Effector memory CD4-positive, alpha-beta T cell (primary cell): ENCODE results near the gene CCNL1.
"Not testable (repeated sequence)": the region's sequence is repeated elsewhere in the genome, so short reads cannot be mapped to it uniquely, and the experiment has no call there.

ENCODE experiments used
- DNase-seq, 3 donors: peaks; one replicate each; pipeline ENCODE4 v3.0.0-alpha.2; 2020
- H3K27ac ChIP-seq: 2 replicates; pipeline ENCODE4 v1.7.0; 2013; ENCODE audit warnings: mild to moderate bottlenecking, low read length, moderate library complexity; ENCODE audit not compliant: insufficient read depth, poor library complexity, severe bottlenecking
- H3K27me3 ChIP-seq: replicated peaks from 2 replicates; pipeline ENCODE4 v1.7.0; 2013; ENCODE audit warnings: mild to moderate bottlenecking, low read length; ENCODE audit not compliant: insufficient read depth, control insufficient read depth, poor library complexity, severe bottlenecking
- H3K36me3 ChIP-seq: 2 replicates; pipeline ENCODE4 v1.7.0; 2013; ENCODE audit warnings: mild to moderate bottlenecking, low read length, moderate library complexity; ENCODE audit not compliant: control insufficient read depth, insufficient read depth
- H3K4me1 ChIP-seq: 2 replicates; pipeline ENCODE4 v1.7.0; 2013; ENCODE audit warnings: low read length, mild to moderate bottlenecking; ENCODE audit not compliant: control insufficient read depth, insufficient read depth, poor library complexity, severe bottlenecking
- H3K4me3 ChIP-seq: 2 replicates; pipeline ENCODE4 v1.7.0; 2013; ENCODE audit warnings: low read length, low read depth, mild to moderate bottlenecking; ENCODE audit not compliant: insufficient read depth, poor library complexity, severe bottlenecking
- H3K9me3 ChIP-seq: 2 replicates; pipeline ENCODE4 v1.7.0; 2013; ENCODE audit warnings: mild to moderate bottlenecking, low read length, moderate library complexity; ENCODE audit not compliant: control insufficient read depth

The CCNL1 gene

GRCh38 chr3:157172746-157173145 lies 12.8 kb upstream of the CCNL1 start:
- no peaks in the 10 kb centered on the region for H3K36me3 ChIP-seq

DNA sequence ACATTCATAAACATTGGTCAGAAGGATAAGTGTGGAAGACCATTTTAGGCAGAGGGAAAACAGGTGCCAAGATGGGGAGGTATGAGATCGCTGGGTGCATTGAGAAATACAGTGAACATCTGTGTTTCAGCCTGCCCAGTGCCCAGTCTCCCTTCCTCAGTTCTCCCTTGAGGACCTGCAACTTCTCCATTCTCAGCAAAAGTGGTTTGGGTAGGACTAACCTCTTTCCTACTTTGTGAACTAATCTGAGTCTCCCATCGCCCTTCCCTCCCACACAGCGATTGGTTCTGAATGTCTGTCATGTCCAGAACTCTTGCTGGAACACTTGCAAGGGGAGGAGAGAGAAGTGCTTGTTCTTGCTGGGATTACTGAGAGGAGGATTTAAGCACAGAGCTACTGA lies 10.9 kb upstream of the CCNL1 start:
- no peak overlapping the region for H3K27ac ChIP-seq
- no peaks in the 10 kb centered on the region for H3K36me3 ChIP-seq
- H3K27me3 ChIP-seq = no peaks in the 10 kb centered on the region
- H3K4me3 ChIP-seq = no peak overlapping the region
- H3K4me1 ChIP-seq = peaks cover 3% of the 10 kb centered on the region
- DNase-seq = no peak
- no peaks in the 10 kb centered on the region for H3K9me3 ChIP-seq

More at GRCh38 chr3:157172746-157173145, 12.8 kb upstream of the CCNL1 start:
- H3K4me1 ChIP-seq = peaks cover 11% of the 10 kb centered on the region
- H3K9me3 ChIP-seq = no peaks in the 10 kb centered on the region
- H3K4me3 ChIP-seq = no peak overlapping the region
- H3K27ac ChIP-seq = no peak overlapping the region
- H3K27me3 ChIP-seq = no peaks in the 10 kb centered on the region
- no peak for DNase-seq

DNA sequence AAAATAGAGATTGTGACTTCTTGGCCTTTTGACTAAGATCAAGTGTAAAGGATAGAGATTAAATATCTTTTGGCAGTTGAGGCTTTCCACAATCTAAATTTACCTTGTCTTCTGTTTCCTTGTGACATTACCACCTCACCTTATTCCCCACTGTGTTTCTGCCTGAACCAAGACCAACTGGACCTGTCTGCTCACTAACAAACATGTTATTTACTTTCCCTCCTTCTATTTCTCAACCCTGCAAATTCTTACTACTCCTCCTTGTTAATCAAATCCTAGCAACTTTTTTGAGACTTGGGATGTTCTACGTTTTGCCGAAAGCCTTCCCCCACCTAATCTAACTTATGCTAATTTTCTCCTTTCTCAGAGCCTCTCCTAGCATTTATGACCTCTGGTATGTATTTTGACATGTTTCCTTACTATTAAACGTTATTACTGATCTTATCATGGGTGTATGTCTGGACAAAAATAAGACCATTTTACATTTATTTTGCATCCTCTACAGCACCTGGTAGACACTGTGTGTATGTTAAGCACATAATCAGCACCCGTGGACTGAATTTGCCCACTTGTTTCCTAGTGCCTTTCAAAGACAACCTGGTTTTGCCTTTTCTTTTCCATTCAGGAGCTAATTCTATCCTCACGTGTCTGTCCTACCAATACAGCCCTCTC lies 7.6 kb upstream of the CCNL1 start:
- Histone ChIP-seq H3K36me3 (no peaks in the 10 kb centered on the region), H3K27me3 (no peaks in the 10 kb centered on the region), H3K4me1 (no peaks in the 10 kb centered on the region), H3K27ac (no peak overlapping the region), H3K9me3 (no peaks in the 10 kb centered on the region), H3K4me3 (no peak overlapping the region)
- DNase-seq = no peak

- no peak for DNase-seq
- Histone ChIP-seq H3K27ac (no peak overlapping the region), H3K4me3 (no peak overlapping the region), H3K9me3 (no peaks in the 10 kb centered on the region), H3K4me1 (no peaks in the 10 kb centered on the region), H3K36me3 (no peaks in the 10 kb centered on the region), H3K27me3 (no peaks in the 10 kb centered on the region)
Observed at GRCh38 chr3:157166561-157166960, 6.6 kb upstream of the CCNL1 start.

DNA sequence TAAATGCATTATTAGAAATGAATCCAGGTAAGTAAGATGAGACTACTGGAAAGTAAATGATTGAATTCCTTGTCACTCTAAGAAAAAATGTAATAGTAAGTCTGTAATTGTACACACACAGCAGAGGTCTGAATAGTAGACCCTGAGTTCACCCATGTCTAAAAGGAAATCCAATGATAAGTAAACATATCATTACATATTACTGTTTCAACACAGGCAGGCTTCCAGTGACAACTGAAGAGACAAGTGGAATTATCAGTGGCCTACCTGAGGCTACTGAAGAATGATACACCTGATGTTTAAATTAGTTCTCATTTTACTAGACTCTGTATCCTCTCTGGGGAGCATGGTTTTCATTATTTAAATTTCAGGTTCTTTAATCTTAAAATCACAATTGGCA lies 6.2 kb upstream of the CCNL1 start:
- no peak overlapping the region for H3K27ac ChIP-seq
- H3K27me3 ChIP-seq = no peaks in the 10 kb centered on the region
- H3K9me3 ChIP-seq = no peaks in the 10 kb centered on the region
- H3K4me3 ChIP-seq = no peak overlapping the region
- DNase-seq = no peak
- H3K36me3 ChIP-seq = no peaks in the 10 kb centered on the region
- H3K4me1 ChIP-seq = peaks cover 2% of the 10 kb centered on the region

GRCh38 chr3:157163217-157163953 lies 3.4 kb upstream of the CCNL1 start:
- Histone ChIP-seq H3K27ac (no peak overlapping the region), H3K9me3 (no peaks in the 10 kb centered on the region), H3K36me3 (peaks cover 9% of the 10 kb centered on the region), H3K4me1 (peaks cover 11% of the 10 kb centered on the region), H3K27me3 (no peaks in the 10 kb centered on the region), H3K4me3 (no peak overlapping the region)
- no peak for DNase-seq

DNA sequence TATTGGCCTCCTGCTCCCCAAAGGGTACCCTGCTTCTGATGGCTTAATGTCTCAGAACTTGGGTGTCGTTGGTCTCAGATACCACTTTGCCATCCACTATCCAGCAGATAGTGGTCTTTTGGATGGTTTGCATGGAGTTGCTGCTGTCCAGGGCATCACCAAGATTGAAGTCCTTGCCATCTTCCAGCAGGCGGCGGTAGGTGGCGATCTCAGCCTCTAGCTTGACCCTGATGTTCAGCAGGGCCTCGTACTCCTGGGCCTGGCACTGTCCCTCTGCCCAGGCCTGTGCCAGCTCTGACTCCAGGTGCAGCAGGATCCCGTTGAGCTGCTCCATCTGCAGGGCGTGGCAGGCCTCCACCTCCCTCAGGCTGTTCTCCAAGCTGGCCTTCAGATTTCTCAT lies 2.7 kb upstream of the CCNL1 start:
- Histone ChIP-seq H3K36me3 (peaks cover 17% of the 10 kb centered on the region), H3K4me1 (peaks cover 19% of the 10 kb centered on the region)
- not testable (repeated sequence) for H3K27ac ChIP-seq, H3K9me3 ChIP-seq, H3K4me3 ChIP-seq, DNase-seq, H3K27me3 ChIP-seq

DNA sequence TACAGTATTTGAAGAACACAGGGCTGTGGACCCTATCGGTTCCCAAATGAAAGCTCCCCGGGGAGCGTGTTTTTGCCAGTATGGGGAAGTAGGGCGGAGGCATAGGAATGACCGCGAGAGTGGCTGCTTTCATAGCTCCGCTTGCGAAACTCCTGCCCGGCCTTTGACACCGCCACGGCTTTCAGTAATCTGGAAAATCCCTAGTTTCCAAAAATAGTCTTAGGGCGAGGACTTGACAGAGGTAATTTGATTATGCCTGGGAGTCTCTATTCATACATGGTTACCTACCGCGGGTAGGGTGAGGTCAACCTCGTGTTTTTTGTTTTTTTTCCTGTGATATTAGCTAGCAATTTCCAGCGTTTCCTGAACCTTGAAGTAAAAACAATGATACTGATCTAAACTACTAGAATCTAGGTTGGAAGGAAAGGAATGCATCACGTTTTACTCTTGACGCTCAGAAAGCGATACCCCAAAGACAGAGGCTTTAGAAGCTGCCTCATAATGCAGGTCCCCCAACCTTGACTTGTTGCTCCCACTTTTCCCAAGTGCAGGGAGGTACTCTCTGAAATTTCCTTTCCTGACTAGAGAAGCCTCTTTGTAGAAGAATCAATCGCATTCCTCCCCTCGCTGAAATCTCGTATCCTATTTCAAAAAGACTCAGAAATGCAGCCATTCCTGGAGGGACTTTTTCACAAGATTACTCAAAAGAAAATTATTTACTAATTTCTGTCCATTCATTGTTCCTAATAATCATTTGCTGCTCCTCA lies 894 bp upstream of the CCNL1 start:
- Histone ChIP-seq H3K27me3 (no peaks in the 10 kb centered on the region), H3K4me3 (peak overlapping the region; percentile 99), H3K4me1 (peaks cover 28% of the 10 kb centered on the region), H3K36me3 (peaks cover 35% of the 10 kb centered on the region), H3K9me3 (no peaks in the 10 kb centered on the region), H3K27ac (peak overlapping the region; percentile 100)
- DNase-seq = peak; percentile 58 to 69 (median 65)

- Histone ChIP-seq H3K36me3 (peaks cover 48% of the 10 kb centered on the region), H3K9me3 (no peaks in the 10 kb centered on the region), H3K4me1 (peaks cover 38% of the 10 kb centered on the region), H3K27ac (peak overlapping the region; percentile 100), H3K4me3 (peak overlapping the region; percentile 99), H3K27me3 (no peaks in the 10 kb centered on the region)
- DNase-seq = peak; percentile 73 to 76 (median 74)
Observed at GRCh38 chr3:157159037-157159761, 748 bp downstream of the CCNL1 start.
